Endothelial cell of umbilical vein (primary cell): ENCODE measurements around the gene TTC39A. TPM values are rescaled to one million over a fixed set of nuclear protein-coding genes. Genes with fewer than 3 reads are reported as not detected.

ENCODE experiments used
- BruUV-seq: library from RNA; stranded (reverse); fragments of 400-500 nt; replicated peaks from 2 replicates; lab custom pipeline; 2021; lab: Mats Ljungman, UMichigan
- CTCF ChIA-PET: fragments of 300-600, 350-600 bp; sonication (Branson Sonifier 250); formaldehyde crosslinking; loops from one replicate; lab custom pipeline; 2021; ENCODE audit warnings: antibody characterized with exemption, inconsistent platforms; lab: Charles Lee
- POLR2A ChIA-PET: fragments of 300-600, 350-600 bp; sonication (Branson Sonifier 250); formaldehyde crosslinking; loops from one replicate; lab custom pipeline; 2021; ENCODE audit warnings: antibody characterized with exemption, inconsistent platforms; lab: Charles Lee
- DNase-seq: peaks from one replicate; pipeline ENCODE4 v3.0.0-alpha.2; 2011; ENCODE audit warnings: low read depth, low spot score
- FAIRE-seq: peaks from 2 replicates; lab custom pipeline; 2011; peaks lifted over from hg19 to GRCh38; lab: Jason Lieb, UNC
- H2AFZ ChIP-seq: 2 replicates; pipeline ENCODE4 v1.6.0; 2012; ENCODE audit warnings: low read depth, low read length, control low read depth, inconsistent platforms
- H3K27ac ChIP-seq: 2 replicates; pipeline ENCODE4 v1.5.1; 2011; ENCODE audit warnings: low read depth, mild to moderate bottlenecking, control low read depth, low read length, moderate library complexity; ENCODE audit not compliant: insufficient read depth
- H3K27me3 ChIP-seq, 2 experiments: 2 replicates each; pipeline versions ENCODE4 v1.6.0 to v1.6.1; 2011; ENCODE audit warnings: low read length in 2 of 2, mixed read lengths in 1 of 2; ENCODE audit not compliant: control insufficient read depth in 2 of 2, insufficient read depth in 2 of 2
- H3K36me3 ChIP-seq, 2 experiments: 2 replicates in 1 of 2; 3 replicates in 1 of 2; pipeline ENCODE4 v1.5.1; 2011; ENCODE audit warnings: low read length in 2 of 2, mild to moderate bottlenecking in 1 of 2, moderate library complexity in 1 of 2; ENCODE audit not compliant: control insufficient read depth in 2 of 2, insufficient read depth in 2 of 2; ENCODE audit errors: extremely low read depth in 1 of 2
- H3K4me1 ChIP-seq: 3 replicates; pipeline ENCODE4 v1.5.1; 2011; ENCODE audit warnings: mild to moderate bottlenecking, low read length; ENCODE audit not compliant: control insufficient read depth, insufficient read depth; ENCODE audit errors: extremely low read depth
- H3K4me2 ChIP-seq: 2 replicates; pipeline ENCODE4 v1.6.1; 2011; ENCODE audit warnings: low read length, control low read depth, mixed read lengths; ENCODE audit not compliant: insufficient read depth
- H3K4me3 ChIP-seq, 3 experiments: fragments of 200-600 bp in 1 of 3; sonication (generic), shearing (Covaris generic) in 1 of 3; replicated peaks in 1 of 3; 2 replicates each; pipeline ENCODE4 v1.5.1; 2011 to 2016; ENCODE audit warnings: control low read depth in 3 of 3, low read length in 3 of 3, mild to moderate bottlenecking in 2 of 3, inconsistent platforms in 1 of 3, low read depth in 1 of 3, moderate library complexity in 1 of 3; ENCODE audit not compliant: insufficient read depth in 1 of 3
- H3K79me2 ChIP-seq: 2 replicates; pipeline ENCODE4 v1.6.0; 2012; ENCODE audit warnings: low read length, inconsistent platforms; ENCODE audit not compliant: control insufficient read depth, insufficient read depth
- H3K9ac ChIP-seq: replicated peaks from 2 replicates; pipeline ENCODE3; 2011; ENCODE audit warnings: low read length, control low read depth; ENCODE audit not compliant: insufficient read depth; ENCODE audit errors: extremely low read depth
- H3K9me1 ChIP-seq: replicated peaks from 3 replicates; pipeline ENCODE4 v1.6.0; 2011; ENCODE audit warnings: mild to moderate bottlenecking, low read length; ENCODE audit not compliant: control insufficient read depth, insufficient read depth; ENCODE audit errors: extremely low read depth
- H3K9me3 ChIP-seq: replicated peaks from 2 replicates; pipeline ENCODE4 v1.5.1; 2012; ENCODE audit warnings: low read length, inconsistent platforms; ENCODE audit not compliant: control insufficient read depth, insufficient read depth
- H4K20me1 ChIP-seq: replicated peaks from 2 replicates; pipeline ENCODE3; 2011; ENCODE audit warnings: mild to moderate bottlenecking, low read length; ENCODE audit not compliant: control insufficient read depth, insufficient read depth; ENCODE audit errors: extremely low read depth
- EZH2 ChIP-seq: IDR thresholded peaks from 2 replicates; pipeline ENCODE4 v1.6.1; 2012; ENCODE audit warnings: borderline replicate concordance, low read depth, mild to moderate bottlenecking, moderate library complexity, low read length, inconsistent platforms; ENCODE audit not compliant: severe bottlenecking
- FOS ChIP-seq: IDR thresholded peaks from 2 replicates; pipeline ENCODE4 v1.6.1; 2011; ENCODE audit warnings: mild to moderate bottlenecking, low read length, moderate library complexity, borderline replicate concordance; ENCODE audit not compliant: insufficient read depth
- JUN ChIP-seq: IDR thresholded peaks from 2 replicates; pipeline ENCODE4 v1.6.1; 2011; ENCODE audit warnings: borderline replicate concordance, low read depth; ENCODE audit not compliant: insufficient read length, insufficient read depth
- MAX ChIP-seq: IDR thresholded peaks from 2 replicates; pipeline ENCODE4 v1.6.1; 2011; ENCODE audit not compliant: insufficient read depth, insufficient read length
- MYC ChIP-seq: IDR thresholded peaks from one replicate; pipeline ENCODE4 v1.6.1; 2011; ENCODE audit warnings: mild to moderate bottlenecking, low read depth, low read length
- POLR2A ChIP-seq: IDR thresholded peaks from 2 replicates; pipeline ENCODE4 v1.6.1; 2012; ENCODE audit warnings: low read depth, mild to moderate bottlenecking, control low read depth, low read length
- dilution Hi-C: fragments of 300-500 bp; cut with MboI; formaldehyde crosslinking; loops from one replicate; pipeline ENCODE4 v1.15.0; 2019; ENCODE audit warnings: low sequenced_read_pairs; ENCODE audit not compliant: extremely low pct_ligation_motif_present
- intact Hi-C: fragments of 100-400 bp; cut with micrococcal nuclease; formaldehyde crosslinking; loops from one replicate; pipeline ENCODE4 v1.10.0; 2022
- polyA plus RNA-seq, 4 experiments: library from polyadenylated mRNA; depleted of rRNA in 3 of 4; stranded (reverse) in 3 of 4; unstranded in 1 of 4; fragments of >200 nt; gene quantifications; 2 replicates each; pipeline versions ENCODE4 v1.2.1 to v1.2.3, GENCODE V29; 2011 to 2012; ENCODE audit warnings: missing spikeins in 1 of 4
- total RNA-seq: library from RNA; stranded (reverse); gene quantifications from 2 replicates; pipeline ENCODE4 v1.2.3, GENCODE V29; 2021
- TF ChIP-seq, protein P1 (sequence below), 2 donors: IDR thresholded peaks; 1 replicate in 1 of 2; 2 replicates in 1 of 2; pipeline ENCODE4 v1.5.1; 2011; ENCODE audit warnings: low read length in 2 of 2, mild to moderate bottlenecking in 2 of 2, moderate library complexity in 2 of 2, control low read depth in 1 of 2, inconsistent platforms in 1 of 2, low read depth in 1 of 2; ENCODE audit not compliant: insufficient read depth in 1 of 2; ENCODE audit errors: extremely low read depth in 1 of 2

TTC39A gene
- total and polyA plus RNA-seq, 2 donors (not counting 3 experiments of a cell fraction or from before 2014, with no cell fraction given): 1.1 to 1.7 TPM

DNA sequence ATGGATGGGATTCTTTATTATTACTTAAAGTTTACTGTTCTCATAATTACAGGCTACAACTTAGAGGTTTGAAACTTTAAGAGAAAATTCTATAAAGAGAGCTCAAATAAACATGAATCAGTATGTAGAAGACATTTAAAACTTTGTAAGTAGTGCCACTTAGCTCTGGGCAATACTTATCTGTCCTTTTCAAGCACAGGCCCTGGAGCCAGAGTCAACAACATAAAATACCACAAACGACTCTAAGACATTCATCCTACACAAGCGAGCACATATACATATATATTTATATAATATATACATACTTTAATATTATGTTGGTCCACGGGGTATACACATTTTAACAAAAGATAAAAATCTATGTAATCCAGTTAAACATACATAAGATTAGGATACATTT is 24.1 kb upstream of the TTC39A start:
- ChIA-PET CTCF (no interaction called here), POLR2A (no interaction called here)
- TF ChIP-seq, protein P1, sequence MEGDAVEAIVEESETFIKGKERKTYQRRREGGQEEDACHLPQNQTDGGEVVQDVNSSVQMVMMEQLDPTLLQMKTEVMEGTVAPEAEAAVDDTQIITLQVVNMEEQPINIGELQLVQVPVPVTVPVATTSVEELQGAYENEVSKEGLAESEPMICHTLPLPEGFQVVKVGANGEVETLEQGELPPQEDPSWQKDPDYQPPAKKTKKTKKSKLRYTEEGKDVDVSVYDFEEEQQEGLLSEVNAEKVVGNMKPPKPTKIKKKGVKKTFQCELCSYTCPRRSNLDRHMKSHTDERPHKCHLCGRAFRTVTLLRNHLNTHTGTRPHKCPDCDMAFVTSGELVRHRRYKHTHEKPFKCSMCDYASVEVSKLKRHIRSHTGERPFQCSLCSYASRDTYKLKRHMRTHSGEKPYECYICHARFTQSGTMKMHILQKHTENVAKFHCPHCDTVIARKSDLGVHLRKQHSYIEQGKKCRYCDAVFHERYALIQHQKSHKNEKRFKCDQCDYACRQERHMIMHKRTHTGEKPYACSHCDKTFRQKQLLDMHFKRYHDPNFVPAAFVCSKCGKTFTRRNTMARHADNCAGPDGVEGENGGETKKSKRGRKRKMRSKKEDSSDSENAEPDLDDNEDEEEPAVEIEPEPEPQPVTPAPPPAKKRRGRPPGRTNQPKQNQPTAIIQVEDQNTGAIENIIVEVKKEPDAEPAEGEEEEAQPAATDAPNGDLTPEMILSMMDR (IDR thresholded peaks at IDR 0.05; ENCODE audit: extremely low read depth in 1 of 2, insufficient read depth in 1 of 2, low read depth in 1 of 2, low read length in 2 of 2): no peak
- TF ChIP-seq EZH2 (no peak), FOS (no peak), JUN (no peak), MYC (no peak), POLR2A (no peak), MAX (no peak)
- intact Hi-C loops (no loop called here), dilution Hi-C loops (no loop called here)
- Histone ChIP-seq H3K4me3 (no peak overlapping the region), H3K36me3 (peaks cover 0 to 2% of the 10 kb centered on the region in 2 experiments), H3K9ac (no peak overlapping the region), H3K79me2 (no peaks in the 10 kb centered on the region), H4K20me1 (no peaks in the 10 kb centered on the region), H3K9me1 (no peaks in the 10 kb centered on the region), H3K4me2 (no peak overlapping the region), H3K27ac (no peak overlapping the region), H3K27me3 (no peaks in the 10 kb centered on the region), H3K4me1 (no peaks in the 10 kb centered on the region), H2AFZ (no peak overlapping the region), H3K9me3 (no peaks in the 10 kb centered on the region)
- DNase-seq (no peak), FAIRE-seq (no peak)
- no TSS peak for BruUV-seq
